ENCODE measurements around the gene ASB17.
A peak's percentile ranks its signal among the peaks of the same experiment; 100 is the strongest.
"Not testable (repeated sequence)": the region's sequence is repeated elsewhere in the genome, so short reads cannot be mapped to it uniquely, and the experiment has no call there.

ASB17 gene, protein sequence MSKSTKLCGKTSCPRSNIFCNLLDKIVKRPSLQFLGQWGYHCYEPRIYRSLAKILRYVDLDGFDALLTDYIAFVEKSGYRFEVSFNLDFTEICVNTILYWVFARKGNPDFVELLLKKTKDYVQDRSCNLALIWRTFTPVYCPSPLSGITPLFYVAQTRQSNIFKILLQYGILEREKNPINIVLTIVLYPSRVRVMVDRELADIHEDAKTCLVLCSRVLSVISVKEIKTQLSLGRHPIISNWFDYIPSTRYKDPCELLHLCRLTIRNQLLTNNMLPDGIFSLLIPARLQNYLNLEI

DNA sequence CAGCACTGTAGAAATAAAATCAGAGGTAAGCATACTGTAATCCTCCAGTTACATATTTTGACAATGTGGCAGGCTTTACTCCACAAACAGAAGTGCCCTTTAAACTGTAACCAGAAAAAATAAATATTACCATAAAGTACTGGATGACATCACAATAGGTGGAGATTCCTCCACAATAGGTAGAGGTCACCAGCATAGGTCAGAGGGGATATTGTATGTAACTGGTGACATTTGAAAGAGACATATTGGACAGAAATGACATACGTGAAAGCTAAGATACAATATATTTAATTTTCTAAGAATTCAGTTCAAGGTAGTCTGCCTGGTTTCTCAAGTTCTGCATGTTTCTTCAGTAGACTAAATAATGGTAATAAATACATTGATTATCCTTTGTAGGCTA lies at the start of gene ASB17:
Gene ASB17, minus strand, starts transcription at position 101 of the 400 bp plus-strand sequence. CDS start 113 bp downstream, outside the sequence.
- no peak for DNase-seq (ENCODE audit: low spot score)

DNA sequence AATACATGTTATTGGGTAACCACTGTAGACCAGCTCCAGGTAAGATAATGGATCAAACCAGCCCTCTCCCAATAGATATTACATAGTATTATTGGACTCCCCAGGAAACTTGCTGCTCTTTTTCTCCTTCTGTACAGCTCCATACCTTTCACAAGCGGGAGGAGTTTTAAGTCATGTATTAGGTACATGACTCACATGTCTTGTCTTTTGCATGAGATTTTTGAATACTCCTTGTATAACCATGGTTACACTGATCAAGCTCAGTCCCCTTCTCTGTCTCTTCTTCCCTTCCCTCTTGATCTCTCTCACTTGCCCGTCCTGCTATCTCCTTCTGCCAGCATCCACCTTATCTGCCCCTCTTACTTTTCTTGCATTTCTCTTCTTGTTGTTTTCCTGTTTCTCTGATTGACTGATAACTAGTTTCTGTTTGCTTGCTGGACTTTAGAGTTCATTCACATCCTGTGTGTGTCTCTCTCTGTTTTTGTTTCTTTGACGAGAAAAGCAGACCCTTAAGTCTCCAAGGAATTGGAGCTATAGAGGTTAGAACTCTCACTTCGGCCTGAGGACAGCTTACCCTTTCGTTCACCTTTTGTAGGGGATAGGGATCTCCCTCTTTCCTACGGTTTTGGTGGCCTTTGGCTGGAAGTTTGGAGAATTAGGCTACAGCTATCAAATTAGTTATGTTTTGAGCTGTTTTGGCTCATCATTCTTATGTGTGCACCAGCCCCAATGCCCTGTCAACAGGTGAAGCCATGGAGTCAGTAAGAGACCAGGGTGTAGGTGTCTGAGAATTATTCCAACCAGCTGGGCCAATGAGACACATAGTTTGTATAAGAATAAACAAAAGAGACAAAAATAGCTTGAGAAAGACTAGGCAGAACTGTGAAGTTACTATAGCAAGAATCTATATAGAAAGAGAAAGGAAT lies 49.0 kb upstream of the ASB17 start:
- DNase-seq (ENCODE audit: low spot score): no peak

GRCh38 chr1:75970631-75971030 lies 38.4 kb upstream of the ASB17 start:
- DNase-seq (ENCODE audit: low spot score): no peak

- no peak for DNase-seq (ENCODE audit: low spot score)
Measured at GRCh38 chr1:75969550-75969949, 37.3 kb upstream of the ASB17 start.

GRCh38 chr1:75967719-75968118 lies 35.5 kb upstream of the ASB17 start:
- DNase-seq (ENCODE audit: low spot score): no peak

DNA sequence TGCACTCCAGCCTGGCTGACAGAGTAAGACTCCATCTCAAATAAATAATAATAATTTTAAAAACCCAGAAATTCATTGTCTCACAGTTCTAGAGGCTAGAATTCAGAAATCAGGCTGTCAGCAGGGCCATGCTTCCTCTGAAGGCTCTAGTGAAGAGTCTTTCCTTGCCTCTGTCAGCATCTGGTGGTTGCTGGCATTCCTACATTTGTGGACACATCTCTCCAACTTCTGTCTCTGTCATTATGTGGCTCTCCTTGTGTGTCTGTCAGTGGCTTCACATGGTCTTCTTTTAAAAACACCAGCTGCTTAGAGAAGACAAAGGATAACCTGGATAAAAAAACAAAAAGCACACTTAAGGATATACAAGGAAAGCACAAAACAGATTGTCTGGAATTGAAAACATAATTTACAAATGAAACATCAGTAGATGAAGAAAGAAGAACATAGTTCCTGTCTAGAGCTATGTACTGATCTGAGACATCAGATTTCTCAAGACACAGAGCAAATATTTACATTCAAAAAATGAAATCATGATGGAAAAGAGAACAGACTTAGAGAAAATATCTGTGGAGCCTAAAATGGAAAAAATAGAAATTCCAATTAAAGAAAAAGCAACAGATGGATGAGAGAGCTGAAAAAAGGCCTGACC lies 32.7 kb upstream of the ASB17 start:
- no peak for DNase-seq (ENCODE audit: low spot score)

DNA sequence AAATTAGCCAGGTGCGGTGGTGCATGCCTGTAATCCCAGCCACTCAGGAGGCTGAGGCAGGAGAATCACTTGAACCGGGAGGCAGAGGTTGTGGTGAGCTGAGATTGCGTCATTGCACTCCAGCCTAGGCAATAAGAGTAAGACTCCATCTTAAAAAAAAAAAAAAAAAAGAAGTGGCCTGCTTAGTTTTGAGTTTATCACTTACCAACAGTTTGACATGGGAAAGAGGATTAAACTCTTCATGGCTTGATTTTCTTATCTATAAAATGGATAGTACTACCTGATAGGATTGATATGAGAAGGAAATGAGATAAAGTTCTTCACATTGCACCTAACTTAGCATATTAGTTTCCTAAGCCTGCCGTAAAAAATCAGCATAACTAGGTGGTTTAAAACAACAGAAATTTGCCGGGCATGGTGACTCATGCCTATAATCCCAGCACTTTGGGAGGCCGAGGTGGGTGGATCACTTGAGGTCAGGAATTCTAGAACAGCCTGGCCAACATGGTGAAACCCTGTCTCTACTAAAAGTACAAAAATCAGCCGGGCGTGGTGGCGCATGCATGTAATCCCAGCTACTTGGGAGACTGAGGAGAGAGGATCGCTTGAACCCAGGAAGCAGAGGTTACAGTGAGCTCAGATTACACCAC lies 32.0 kb upstream of the ASB17 start:
- DNase-seq (ENCODE audit: low spot score): not testable (repeated sequence)

DNA sequence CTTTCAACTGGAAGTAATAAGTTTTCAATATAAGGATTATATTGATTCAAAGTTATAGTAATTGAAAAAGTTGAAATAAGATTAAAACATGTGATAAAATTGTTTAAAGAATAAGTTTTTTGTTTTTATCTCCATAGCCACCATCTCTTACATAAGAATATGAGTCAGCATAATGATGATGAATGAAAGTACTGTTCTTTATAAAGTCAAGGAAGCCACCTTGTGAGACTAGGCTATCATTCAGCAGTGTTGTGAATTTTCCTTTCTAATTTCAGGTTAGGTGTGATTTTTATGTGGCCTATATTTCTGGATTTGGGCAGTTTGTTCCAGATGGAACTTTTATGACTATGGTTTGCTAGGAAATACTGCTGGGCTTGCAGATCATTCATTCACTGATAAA lies 22.4 kb upstream of the ASB17 start:
- peak; percentile 52 for DNase-seq (ENCODE audit: low spot score)

DNA sequence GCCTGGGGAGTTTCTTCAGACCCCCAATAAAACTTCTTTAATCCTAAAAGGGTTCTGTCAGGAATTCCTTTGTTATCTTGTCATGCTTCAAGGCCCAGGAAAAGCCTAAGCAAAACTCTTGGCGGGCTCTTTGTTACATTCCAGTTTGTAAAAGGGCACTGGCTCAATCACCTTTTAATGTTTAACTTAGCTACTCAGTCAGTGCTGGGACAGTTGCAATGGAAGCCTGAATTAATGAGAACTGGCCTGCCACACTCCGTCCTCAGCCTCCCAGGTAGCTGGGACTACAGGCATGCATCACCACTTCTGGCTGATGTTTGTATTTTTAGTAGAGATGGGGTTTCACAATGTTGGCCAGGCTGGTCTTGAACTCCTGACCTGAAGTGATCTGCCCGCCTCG lies 21.3 kb upstream of the ASB17 start:
- no peak for DNase-seq (ENCODE audit: low spot score)

DNA sequence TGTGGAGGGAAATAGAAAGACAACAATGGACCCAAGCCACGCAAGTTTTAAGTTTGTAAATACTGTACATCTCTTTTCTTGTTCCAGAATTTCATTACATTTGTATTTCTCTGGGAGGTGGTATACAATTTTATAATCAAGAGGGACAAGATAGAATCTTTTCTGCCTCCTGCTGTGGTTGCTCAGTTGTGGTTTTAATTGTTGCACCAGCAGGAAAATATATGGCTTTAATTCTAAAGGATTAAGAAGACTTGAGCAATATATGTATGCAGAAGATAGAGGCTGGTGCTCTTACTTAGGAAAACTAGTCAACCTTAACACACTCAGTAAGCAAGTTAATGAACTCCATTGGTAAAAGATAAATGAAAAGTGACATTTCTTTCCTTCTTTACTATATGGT lies 19.8 kb upstream of the ASB17 start:
- no peak for DNase-seq (ENCODE audit: low spot score)

DNA sequence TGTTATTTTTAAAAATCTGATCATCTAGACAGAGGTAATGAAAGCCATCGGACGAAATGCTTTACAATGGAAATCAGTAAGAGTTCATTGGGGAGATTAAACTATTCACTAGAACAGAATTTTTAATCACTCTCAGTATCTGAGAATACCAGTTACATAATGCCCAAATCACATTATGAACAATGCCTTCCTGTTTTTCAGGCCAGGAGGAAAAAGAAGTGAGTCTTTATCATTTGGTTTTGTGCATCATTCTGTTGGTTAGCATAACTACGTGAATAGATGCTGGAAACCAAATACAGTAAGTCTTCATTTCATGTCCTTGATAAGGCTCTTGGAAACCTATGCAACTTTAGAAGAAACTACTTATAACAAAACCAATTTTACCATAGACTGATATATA lies 18.0 kb upstream of the ASB17 start:
- no peak for DNase-seq (ENCODE audit: low spot score)

DNA sequence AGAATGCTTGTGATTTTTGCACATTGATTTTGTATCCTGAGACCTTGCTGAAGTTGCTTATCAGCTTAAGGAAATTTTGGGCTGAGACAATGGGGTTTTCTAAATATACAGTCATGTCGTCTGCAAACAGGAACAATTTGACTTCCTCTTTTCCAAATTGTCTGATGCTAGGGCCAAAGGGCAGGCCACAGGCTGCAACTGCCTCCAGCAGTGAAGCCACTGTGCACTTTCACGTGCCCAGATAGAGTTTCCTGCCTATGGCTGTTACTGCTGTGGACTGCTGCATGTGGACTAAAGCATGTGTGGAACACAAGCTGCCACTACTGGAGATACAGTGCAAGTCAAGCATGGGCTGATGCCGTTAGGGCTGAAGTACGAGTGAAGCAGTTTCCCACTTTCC lies 10.8 kb upstream of the ASB17 start:
- DNase-seq (ENCODE audit: low spot score): not testable (repeated sequence)

- no peak for DNase-seq (ENCODE audit: low spot score)
Measured at GRCh38 chr1:75937034-75937433, 4.8 kb upstream of the ASB17 start.

DNA sequence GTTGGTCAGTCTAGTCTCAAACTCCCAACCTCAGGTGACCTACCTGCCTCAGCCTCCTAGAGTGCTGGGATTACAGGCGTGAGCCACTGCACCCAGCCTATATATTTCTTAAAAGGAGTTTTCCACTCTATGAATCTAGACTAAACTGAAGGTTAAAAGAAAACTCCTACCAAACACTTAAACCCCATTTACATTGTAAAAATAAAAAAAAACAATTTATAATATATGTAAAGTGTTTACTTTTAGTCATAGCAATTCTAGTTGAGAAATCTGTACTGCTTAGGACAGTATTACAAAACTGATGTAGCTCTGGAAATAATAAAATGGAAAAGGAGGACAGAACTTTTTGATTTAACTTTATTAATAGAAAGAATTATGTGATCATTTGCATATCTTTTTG lies 9.5 kb downstream of the ASB17 start:
- DNase-seq (ENCODE audit: low spot score): no peak

- DNase-seq (ENCODE audit: low spot score): no peak
Measured at GRCh38 chr1:75916834-75917233, 15.4 kb downstream of the ASB17 start.

GRCh38 chr1:75908717-75909152 lies 23.5 kb downstream of the ASB17 start:
- peak; percentile 45 for DNase-seq (ENCODE audit: low spot score)

DNA sequence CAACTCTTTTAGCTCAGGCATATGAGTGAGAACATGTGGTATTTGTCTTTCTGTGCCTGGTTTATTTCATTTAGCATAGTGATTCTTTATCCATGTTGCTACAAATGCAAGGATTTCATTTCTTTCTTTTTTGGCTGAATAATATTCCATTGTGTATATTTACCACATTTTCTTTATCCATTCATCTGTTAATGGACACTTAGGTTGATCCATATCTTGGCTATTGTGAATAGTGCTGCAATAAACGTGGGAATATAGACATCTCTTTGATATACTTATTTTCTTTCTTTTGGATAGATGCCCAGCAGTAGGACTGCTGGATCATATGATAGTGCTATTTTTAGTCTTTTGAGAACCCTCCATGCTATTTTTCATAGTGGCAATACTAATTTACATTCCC lies 30.8 kb downstream of the ASB17 start:
- DNase-seq (ENCODE audit: low spot score): no peak

DNA sequence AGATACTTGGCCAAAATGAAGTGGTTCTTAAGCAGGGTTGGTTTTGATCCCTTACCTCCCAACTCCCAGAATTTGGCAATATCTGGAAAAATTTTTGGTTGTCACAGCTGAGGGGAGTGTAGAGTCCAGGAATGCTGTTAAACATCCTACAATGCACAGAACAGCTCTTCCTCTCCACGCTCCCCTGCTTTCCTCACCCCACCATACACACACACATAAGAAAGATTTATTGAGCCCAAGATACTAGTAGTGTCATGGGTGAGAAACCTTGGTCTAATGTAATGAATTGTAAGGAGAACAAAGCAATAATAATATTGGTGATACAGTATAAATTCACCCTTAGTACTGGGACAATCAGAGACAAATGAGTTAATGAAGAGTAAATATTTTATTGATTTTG lies 47.8 kb downstream of the ASB17 start:
- no peak for DNase-seq (ENCODE audit: low spot score)

GRCh38 chr1:75879985-75880384 lies 52.2 kb downstream of the ASB17 start:
- DNase-seq (ENCODE audit: low spot score): no peak

DNA sequence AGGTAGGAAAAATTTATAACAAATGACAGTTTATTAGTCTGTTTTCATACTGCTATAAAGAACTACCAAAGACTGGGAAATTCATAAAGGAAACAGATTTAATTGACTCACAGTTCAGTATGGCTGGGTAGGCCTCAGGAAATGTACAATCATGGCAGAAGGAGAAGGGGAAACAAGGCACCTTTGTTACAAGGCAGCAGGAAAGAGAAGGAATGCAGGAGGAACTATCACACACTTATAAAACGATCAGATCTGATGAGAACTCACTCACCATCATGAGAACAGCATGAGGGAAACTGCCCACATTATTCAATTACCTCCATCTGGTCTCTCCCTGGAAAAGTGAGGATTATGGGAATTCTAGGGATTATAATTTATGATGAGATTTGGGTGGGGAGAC lies 61.3 kb downstream of the ASB17 start:
- no peak for DNase-seq (ENCODE audit: low spot score)
